Measurements from ENCODE around the gene CMC1. TPM values are rescaled to one million over a fixed set of nuclear protein-coding genes. Genes with fewer than 3 reads are reported as not detected.

Gene CMC1
- total and polyA plus RNA-seq, 9 of the 15 experiments (the other 6 are each of a cell fraction or from before 2014, with no cell fraction given), result 15.9 to 74.6 (median 48.9) TPM

DNA sequence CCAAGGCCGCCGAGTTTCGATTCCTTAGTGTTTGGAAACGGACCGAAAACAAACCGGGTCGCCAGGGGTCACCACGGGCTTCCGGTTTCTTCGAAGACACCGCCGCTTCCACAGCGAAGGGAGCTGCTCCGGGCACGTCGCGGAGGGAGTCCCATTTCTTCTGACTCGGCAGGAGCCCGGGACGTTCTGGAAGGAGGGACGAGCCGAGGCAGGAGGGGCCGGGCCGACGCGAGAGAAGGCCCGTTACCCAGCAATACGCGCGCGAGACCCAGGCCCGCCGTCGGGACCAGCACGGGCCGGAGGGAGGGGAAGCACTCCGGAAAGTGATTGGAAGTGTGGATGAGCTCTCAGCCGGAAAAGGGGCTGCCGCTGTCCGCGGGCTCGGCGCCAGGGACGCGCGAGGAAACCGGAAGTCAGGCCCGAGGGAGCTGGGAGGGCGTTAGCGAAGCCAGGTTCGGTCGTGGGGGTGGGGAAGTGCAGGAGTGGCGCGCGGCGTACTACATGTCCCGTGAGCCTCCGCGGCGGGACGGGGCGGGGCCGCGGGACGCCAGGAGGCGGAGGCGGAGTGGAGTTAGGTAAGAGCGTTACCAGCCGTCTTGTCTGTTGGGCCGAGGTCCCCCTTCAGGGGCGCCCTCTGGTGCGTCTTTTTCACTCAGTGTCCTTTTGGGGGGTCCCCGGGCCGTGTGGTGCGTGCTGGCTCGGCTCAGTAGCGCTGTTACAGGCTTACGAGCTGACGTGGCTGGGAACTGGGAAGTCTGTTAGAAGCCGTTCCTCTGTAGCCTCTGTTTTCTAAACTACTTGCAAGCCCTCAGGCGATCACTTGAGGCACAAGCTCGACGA is 107.4 kb downstream of the CMC1 start, which contains the start of the genes AZI2 and ZCWPW2 (continued):
- TF ChIP-seq, protein P1, sequence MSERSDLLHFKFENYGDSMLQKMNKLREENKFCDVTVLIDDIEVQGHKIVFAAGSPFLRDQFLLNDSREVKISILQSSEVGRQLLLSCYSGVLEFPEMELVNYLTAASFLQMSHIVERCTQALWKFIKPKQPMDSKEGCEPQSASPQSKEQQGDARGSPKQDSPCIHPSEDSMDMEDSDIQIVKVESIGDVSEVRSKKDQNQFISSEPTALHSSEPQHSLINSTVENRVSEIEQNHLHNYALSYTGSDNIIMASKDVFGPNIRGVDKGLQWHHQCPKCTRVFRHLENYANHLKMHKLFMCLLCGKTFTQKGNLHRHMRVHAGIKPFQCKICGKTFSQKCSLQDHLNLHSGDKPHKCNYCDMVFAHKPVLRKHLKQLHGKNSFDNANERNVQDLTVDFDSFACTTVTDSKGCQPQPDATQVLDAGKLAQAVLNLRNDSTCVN (CRISPR knock-in tag; IDR thresholded peaks at IDR 0.05), result no peak; the same call in 1 of the 2 replicates
- TF ChIP-seq, protein P2, sequence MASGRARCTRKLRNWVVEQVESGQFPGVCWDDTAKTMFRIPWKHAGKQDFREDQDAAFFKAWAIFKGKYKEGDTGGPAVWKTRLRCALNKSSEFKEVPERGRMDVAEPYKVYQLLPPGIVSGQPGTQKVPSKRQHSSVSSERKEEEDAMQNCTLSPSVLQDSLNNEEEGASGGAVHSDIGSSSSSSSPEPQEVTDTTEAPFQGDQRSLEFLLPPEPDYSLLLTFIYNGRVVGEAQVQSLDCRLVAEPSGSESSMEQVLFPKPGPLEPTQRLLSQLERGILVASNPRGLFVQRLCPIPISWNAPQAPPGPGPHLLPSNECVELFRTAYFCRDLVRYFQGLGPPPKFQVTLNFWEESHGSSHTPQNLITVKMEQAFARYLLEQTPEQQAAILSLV (tag; IDR thresholded peaks at IDR 0.05), result no peak
- TF ChIP-seq CAMTA2 (CRISPR knock-in tag; conservative IDR thresholded peaks at IDR 0.05) (no peak), TSC22D4 (tag; IDR thresholded peaks at IDR 0.05) (no peak), SOX6 (IDR thresholded peaks at IDR 0.05) (no peak; the same call in 1 of the 2 replicates), MEF2A (IDR thresholded peaks at IDR 0.05; ENCODE audit: control insufficient read depth, low read depth, low read length) (no peak), SMAD4 (CRISPR knock-in tag; conservative IDR thresholded peaks at IDR 0.05) (peak; percentile 79), CHCHD3 (CRISPR knock-in tag; IDR thresholded peaks at IDR 0.05) (peak; percentile 27; the same call in 1 of the 2 replicates), ZNF197 (CRISPR knock-in tag; IDR thresholded peaks at IDR 0.05; ENCODE audit: low read depth) (no peak)
- TF ChIP-seq, protein P3, sequence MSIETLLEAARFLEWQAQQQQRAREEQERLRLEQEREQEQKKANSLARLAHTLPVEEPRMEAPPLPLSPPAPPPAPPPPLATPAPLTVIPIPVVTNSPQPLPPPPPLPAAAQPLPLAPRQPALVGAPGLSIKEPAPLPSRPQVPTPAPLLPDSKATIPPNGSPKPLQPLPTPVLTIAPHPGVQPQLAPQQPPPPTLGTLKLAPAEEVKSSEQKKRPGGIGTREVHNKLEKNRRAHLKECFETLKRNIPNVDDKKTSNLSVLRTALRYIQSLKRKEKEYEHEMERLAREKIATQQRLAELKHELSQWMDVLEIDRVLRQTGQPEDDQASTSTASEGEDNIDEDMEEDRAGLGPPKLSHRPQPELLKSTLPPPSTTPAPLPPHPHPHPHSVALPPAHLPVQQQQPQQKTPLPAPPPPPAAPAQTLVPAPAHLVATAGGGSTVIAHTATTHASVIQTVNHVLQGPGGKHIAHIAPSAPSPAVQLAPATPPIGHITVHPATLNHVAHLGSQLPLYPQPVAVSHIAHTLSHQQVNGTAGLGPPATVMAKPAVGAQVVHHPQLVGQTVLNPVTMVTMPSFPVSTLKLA (conservative IDR thresholded peaks at IDR 0.05), result peak; percentile 74 to 83
- TF ChIP-seq, protein P4, sequence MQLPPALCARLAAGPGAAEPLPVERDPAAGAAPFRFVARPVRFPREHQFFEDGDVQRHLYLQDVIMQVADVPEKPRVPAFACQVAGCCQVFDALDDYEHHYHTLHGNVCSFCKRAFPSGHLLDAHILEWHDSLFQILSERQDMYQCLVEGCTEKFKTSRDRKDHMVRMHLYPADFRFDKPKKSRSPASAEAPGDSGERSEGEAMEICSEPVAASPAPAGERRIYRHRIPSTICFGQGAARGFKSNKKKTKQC (CRISPR knock-in tag; IDR thresholded peaks at IDR 0.05), result peak; percentile 82
- TF ChIP-seq, protein P5, sequence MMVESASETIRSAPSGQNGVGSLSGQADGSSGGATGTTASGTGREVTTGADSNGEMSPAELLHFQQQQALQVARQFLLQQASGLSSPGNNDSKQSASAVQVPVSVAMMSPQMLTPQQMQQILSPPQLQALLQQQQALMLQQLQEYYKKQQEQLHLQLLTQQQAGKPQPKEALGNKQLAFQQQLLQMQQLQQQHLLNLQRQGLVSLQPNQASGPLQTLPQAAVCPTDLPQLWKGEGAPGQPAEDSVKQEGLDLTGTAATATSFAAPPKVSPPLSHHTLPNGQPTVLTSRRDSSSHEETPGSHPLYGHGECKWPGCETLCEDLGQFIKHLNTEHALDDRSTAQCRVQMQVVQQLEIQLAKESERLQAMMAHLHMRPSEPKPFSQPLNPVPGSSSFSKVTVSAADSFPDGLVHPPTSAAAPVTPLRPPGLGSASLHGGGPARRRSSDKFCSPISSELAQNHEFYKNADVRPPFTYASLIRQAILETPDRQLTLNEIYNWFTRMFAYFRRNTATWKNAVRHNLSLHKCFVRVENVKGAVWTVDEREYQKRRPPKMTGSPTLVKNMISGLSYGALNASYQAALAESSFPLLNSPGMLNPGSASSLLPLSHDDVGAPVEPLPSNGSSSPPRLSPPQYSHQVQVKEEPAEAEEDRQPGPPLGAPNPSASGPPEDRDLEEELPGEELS (CRISPR knock-in tag; IDR thresholded peaks at IDR 0.05; ENCODE audit: borderline replicate concordance), result peak; percentile 48; the same call in 1 of the 2 replicates
